SH-SY5Y (cell line): ENCODE measurements around the gene ADGRL2.

Experiments
- GATA2 ChIP-seq: IDR thresholded peaks from 2 replicates; pipeline ENCODE4 v1.6.1; 2011; ENCODE audit warnings: mild to moderate bottlenecking, low read depth, low read length
- GATA3 ChIP-seq: IDR thresholded peaks from 2 replicates; pipeline ENCODE4 v1.6.1; 2011; ENCODE audit warnings: low read depth, mild to moderate bottlenecking, low read length, moderate library complexity

DNA sequence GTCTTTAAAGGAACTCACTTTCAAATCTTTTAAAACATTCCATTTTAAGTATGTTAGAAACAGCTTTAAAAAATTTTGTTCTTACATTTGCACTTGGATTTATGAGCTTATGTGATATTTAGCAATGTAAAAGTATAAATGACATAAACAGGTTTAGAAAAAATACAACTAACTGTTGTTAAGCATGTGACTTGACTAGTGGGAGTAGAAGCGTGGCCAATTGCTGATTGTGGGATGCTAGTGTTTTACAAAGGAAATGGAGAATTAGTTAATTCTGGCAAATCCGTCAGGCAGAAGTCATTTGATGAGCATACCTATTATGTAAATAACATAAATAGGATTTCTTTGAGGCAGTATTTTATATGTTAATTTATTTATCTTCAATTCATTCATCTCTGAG, 175.8 kb downstream of the ADGRL2 start:
- TF ChIP-seq GATA2, result no peak
- no peak for TF ChIP-seq GATA3
